UCSD-AML1 (cell line): ENCODE data around the gene LTK.

Source experiments
- DNase-seq: peaks from one replicate; lab custom pipeline; 2025; ENCODE audit not compliant: unreplicated experiment; lab: John Stamatoyannopoulos, UW

The LTK gene

DNA sequence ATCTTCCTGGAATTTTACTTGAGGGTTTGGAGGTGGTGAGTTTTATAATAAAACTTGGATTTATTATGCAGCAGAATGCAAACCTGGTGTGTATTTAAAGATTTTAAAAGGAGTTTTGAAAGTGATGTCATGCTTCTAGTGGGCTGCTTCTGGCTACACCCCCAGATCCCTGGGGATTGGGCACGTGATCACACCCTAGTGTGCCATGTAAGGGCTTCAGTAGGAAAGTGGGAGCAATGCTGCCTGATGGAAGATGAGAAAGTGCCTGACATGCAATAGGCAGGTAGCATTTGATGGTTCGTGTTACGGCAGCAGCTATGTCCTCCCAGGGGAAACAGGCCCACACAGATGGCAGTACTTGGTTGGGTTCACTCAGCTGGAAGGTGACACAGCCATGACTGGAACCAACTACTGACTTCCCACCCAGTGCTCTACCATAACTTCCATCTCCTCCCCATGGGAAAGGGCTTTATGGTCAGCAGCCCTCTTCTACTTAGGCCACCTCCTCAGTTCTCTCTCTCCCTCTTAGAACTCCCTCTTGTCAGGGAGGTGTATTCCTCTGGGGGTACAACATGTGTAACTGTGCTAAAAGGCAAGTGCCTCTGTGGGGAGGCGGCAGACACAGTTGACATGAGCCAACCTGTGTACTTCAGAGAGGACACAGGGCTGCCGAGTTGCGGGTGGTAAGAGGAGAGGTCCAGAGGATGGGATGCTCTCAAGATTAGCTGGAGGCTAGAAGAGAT lies 14.3 kb downstream of the LTK start:
- DNase-seq, result no peak

DNA sequence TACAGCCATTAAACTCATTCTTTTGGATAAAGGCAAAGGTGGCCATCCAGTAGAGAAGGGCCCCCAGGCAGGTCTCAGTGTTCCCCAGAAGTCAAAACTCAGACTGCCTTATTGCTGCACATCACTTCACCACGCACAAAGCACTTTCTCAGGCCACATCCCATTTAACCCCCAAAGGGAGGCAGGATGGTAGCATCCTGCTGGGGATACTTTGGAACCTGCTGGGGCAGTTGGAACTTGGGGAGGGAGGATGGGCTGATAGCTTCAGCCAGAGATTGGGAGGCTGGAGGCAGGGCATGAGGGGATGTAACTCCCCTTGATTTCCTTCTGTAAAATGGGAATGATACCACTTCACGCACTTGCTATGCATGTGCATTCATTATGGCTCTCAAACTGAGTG lies 15.0 kb downstream of the LTK start:
- no peak for DNase-seq

DNA sequence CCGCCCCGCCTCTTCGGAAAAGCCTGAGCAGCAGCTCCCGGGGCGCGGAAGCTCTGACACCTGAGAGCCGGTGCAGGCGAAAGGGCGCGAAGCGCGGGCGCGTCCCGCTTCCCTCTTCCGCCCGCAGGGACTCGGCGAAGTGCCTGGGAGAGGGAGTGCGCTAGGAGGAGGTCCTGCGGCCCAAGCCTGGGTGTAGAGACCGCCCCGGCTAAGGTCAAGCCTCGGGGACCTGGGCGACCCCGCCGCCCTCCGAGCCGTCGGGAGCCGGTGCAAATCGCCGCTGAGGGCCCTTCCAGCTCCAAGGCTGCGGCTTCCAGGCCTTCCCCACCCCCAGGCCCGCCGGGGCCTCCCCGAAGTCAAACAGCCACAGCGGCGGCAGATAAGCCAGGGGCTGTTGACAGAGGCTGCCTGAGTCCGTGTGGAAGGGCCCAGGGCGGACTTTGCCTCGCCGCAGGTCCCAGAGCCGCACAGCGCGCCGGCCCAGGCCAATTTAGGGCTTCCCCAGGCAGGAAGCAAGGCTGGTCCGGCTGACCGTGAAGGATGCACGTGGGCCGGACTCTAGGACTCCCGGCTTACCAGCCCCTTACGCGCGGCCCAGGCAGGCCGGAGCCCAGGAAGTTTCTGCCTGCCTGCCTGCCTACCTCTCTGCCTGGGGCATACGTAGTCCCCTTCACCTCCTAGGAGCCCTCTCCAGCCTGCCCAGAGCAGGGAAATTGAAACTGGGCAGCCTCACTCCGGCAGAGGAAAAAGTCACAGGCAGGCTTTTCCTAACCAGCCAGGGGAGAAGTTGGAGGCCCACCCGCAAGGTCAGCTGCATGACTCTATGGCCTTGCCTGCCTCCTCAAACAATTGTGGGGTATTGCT lies 17.7 kb downstream of the LTK start:
- DNase-seq, result no peak

DNA sequence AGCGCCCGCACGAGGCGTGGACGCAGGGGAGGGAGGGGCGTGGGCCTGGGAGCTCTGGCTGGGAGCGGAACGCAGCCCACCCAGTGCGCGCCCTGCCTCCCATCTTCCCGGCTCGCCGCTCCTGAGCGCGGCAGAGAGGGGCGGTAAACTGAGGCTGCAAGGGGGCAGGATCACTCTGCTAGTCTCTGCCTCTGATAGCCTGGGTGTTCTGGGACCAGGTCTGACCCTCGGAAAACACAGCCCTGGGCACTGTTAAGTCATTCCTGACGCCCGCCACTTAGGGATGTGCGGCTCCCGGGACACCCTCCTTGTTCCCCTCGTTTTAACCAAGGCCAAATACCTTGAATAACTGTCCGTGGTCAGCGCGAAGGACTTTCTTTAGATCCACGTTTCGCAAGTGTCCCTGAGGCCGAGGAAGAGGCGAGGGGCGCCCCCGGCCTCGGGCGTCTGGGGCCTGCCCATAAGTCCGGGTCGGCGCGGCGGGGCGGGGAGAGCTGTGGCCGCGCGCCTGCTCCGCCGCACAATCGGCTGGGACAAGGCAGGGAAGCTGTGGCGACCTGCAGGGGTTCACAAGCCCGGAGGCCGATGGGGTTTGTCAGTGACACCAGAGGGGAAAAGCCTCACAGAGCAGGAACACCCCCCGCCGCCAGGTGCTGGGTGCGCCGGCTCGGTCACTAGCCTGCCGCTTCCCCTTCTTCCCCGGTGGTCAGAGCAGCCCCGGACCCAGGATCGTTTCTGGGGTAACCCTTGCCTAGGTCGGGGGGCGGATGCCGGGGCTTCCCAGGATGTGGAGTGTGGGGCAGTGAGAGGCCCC lies 18.5 kb downstream of the LTK start:
- DNase-seq, result no peak

- no peak for DNase-seq
Observed at GRCh38 chr15:41494190-41494921, 19.3 kb downstream of the LTK start.

GRCh38 chr15:41493902-41494189 lies 19.8 kb downstream of the LTK start:
- no peak for DNase-seq

DNA sequence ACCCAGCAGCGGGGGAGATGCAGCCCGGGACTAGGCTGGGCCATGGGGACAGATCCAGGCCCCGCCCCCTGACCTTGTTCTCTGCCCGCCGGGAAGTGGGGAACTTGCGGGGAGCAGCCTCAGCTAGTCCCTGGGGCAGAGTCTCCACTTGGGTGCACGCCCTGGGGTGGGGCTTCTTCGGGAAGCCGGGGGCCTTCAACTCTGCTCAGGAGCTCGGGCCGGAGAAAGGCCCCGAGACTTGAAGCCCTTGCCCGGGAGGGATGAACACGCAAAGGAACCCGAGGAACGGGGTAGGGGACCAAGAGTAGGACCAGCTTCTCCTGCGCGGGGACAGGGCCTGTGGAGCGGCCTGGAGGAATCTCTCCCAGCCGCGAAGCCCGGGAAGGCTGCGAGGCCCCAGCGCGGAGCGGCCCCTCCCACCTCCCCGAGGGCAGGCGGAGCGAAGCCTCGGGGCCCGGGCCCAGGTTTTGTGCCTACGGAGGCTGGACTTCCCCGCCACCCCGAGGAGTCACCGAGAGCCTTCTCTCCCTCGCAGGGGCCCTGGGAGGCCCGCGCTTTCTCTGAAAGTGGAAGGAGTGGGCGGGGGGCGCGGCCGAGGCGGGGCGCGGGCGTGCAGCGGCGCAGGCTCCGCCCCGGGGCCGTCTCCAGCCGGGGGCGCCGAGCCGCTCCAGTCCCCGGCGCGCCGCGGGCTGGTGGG lies 20.3 kb downstream of the LTK start, which contains the start of gene ITPKA:
TSS of gene ITPKA (plus strand) at position 670 of the 697 bp plus-strand sequence. CDS start 54 bp downstream, outside the sequence.
- peak; percentile 78 for DNase-seq

DNA sequence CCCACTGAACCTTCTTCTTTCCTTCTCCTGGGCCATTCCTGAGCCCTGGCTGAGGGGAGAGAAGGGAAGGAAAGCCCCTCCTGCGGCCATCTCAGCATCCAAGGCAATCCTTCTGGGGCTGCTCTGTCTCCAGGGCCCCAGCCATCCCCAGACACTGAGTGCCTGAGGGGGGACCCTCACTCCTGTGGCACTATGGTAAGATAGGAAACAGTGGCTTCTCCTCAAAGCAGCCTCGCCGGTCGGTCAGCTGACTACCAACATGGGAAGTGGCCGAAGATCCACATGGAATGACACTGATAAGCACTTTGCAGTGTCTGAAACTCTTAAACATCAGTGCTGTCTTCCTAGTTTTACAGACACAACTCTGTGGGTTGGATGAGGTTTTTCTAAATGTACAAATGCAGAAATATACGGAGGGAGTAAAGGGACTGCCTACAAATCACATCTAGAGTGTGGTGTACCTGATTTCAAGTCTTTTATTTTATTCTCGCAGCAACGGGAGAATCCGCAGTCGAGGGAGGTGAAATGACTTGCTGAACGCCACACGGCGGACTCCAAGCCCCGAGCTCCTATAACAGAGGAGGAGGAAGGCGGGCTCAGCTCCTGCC lies 20.9 kb downstream of the LTK start:
- DNase-seq, result no peak

DNA sequence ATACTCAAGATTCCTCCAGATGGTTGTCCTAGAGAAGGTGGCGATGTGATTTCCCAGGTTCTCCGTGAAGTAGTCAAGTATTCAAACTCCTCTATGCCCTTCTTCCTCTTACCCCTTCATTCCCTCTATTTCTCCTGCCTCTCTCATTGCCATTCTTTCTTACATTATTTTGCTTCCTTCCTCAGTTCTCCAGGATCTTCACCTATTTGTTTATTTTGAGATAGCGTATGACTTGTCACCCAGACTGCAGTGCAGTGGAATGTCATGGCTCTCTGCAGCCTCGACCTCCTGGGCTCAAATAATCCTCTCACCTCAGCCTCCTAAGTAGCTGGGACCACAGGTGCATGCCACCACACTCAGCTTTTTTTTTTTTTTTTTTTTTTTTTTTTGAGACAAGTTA lies 21.7 kb downstream of the LTK start:
- no peak for DNase-seq

- no peak for DNase-seq
Observed at GRCh38 chr15:41490355-41490754, 23.3 kb downstream of the LTK start.

DNA sequence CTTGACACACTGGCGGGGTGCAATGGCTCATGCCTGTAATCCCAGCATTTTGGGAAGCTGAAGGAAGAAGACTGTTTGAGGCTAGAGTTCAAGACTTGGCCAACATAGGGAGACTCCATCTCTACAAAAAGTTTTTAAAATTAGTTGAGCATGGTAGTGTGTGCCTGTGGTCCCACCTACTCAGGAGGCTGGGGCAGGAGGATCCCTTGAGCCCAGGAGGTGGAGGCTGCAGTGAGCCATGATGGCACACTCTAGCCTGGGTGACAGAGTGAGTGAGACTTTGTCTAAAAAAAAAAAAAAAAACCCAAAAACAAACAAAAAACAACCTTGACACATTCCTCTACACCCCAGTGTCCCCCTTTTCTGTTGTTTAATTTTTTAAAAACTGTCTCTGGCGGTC lies 24.0 kb downstream of the LTK start:
- no peak for DNase-seq

GRCh38 chr15:41487802-41488201 lies 25.8 kb downstream of the LTK start:
- no peak for DNase-seq

DNA sequence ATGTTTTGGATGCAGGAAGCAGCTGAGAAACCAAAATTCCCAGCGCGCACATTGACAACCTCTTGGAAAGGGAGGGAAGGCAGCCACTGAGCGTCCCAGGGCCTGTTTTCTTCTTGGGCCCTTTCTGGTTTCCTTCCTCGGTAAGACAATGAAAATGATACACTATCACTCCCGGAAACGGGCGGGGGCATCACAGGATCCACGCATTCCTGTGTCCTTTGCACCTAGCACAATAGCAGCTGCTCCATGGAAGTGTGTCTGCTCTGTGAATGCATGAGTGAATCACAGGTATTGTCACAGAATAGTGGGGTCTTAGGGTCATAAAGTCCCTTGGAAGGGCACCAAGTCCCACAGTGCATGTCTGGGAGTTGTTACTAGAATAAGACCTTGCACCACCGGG lies 26.2 kb downstream of the LTK start:
- DNase-seq, result no peak

DNA sequence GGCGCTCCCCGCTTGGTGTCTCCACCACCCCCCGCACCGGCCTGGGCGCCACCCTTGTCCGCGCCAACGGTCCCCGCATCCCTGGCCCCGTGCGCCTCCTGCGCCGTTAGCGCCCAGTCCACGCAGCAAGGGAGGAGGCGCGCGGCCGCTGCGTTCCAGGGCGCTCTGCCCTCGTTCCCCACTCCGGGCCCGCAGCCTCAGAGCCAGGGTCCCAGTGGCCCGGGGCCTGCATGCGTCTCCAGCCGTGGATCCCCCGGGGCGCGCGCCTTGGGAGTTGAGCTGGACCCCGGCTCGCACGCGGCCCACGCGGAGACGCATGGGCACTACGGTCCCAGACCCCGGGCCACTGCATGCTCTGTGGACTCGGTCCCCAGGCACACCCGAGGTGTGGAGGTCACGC lies 27.3 kb downstream of the LTK start:
- DNase-seq, result no peak

GRCh38 chr15:41484937-41485625 lies 28.5 kb downstream of the LTK start:
- DNase-seq, result no peak

- no peak for DNase-seq
Observed at GRCh38 chr15:41483519-41483918, 30.1 kb downstream of the LTK start.

- no peak for DNase-seq
Observed at GRCh38 chr15:41483115-41483514, 30.5 kb downstream of the LTK start.

GRCh38 chr15:41482110-41482877 lies 31.3 kb downstream of the LTK start:
- DNase-seq, result no peak
